K562 (cell line): ENCODE measurements around the gene CRHR1.

Experiments
- ETV6 ChIP-seq, 3 experiments: fragments of 150-350 bp in 1 of 3; sonication (generic) in 1 of 3; formaldehyde crosslinking in 1 of 3; IDR thresholded peaks; 2 replicates each; pipeline versions ENCODE4 v1.6.1 to v1.8.0; 2014 to 2022; ENCODE audit warnings: borderline replicate concordance in 2 of 3, low read depth in 2 of 3, antibody characterized with exemption in 1 of 3, low read length in 1 of 3, mild to moderate bottlenecking in 1 of 3, missing genetic modification reagents in 1 of 3
- JUN ChIP-seq, 2 experiments: sonication (generic) in 1 of 2; formaldehyde crosslinking in 1 of 2; IDR thresholded peaks; 2 replicates each; pipeline versions ENCODE4 v1.6.1 to v1.8.0; 2012 to 2022; ENCODE audit warnings: borderline replicate concordance in 2 of 2, mild to moderate bottlenecking in 2 of 2, improper control_type of control experiment in 1 of 2, low read depth in 1 of 2, low read length in 1 of 2, missing genetic modification reagents in 1 of 2
- ZNF184 ChIP-seq: sonication (generic); formaldehyde crosslinking; IDR thresholded peaks from 2 replicates; pipeline ENCODE4 v1.5.0; 2020; ENCODE audit warnings: missing genetic modification reagents
- ZNF561 ChIP-seq: fragments of 450-650 bp; formaldehyde crosslinking; conservative IDR thresholded peaks from 2 replicates; pipeline ENCODE4 v1.4.0; 2020; ENCODE audit warnings: mild to moderate bottlenecking, moderate library complexity
- TF ChIP-seq, protein P1 (sequence below), 3 experiments: IDR thresholded peaks in 2 of 3; conservative IDR thresholded peaks in 1 of 3; 2 replicates each; pipeline ENCODE4 v1.5.1; 2011 to 2012; ENCODE audit warnings: low read length in 3 of 3, mild to moderate bottlenecking in 3 of 3, control low read depth in 2 of 3, improper control_type of control experiment in 1 of 3, inconsistent platforms in 1 of 3, low read depth in 1 of 3, mixed read lengths in 1 of 3, moderate library complexity in 1 of 3; ENCODE audit not compliant: insufficient read depth in 2 of 3

DNA sequence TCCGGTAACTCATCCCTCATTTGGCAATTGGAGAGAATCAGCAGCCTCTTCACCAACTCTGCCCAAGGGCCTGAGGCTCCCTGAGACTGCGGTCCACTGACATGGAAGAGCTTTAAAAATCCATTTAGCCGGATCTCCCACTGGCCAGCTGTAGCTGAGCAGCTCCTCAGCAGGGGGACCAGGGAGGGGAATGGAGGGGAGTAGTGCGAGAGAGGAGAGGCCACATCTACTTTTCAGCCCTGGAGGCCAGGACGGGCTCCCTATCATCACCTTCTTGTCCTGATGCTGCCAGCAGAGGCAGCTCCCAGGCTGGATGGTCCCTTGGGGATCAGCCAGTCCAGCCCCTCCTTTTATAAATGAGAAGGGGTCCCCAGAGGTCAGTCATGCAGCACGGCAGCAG is 35.5 kb downstream of the CRHR1 start:
- TF ChIP-seq ETV6 (IDR thresholded peaks at IDR 0.05; ENCODE audit: borderline replicate concordance in 1 of 2, low read depth in 2 of 2, low read length in 1 of 2) (no peak), ETV6 (CRISPR knock-in tag; IDR thresholded peaks at IDR 0.05; ENCODE audit: borderline replicate concordance) (no peak), ZNF184 (CRISPR knock-in tag) (no peak), JUN (IDR thresholded peaks at IDR 0.05; ENCODE audit: borderline replicate concordance, low read depth, low read length) (no peak), JUN (CRISPR knock-in tag; IDR thresholded peaks at IDR 0.05; ENCODE audit: borderline replicate concordance) (no peak), ZNF561 (no peak)
- TF ChIP-seq, protein P1, sequence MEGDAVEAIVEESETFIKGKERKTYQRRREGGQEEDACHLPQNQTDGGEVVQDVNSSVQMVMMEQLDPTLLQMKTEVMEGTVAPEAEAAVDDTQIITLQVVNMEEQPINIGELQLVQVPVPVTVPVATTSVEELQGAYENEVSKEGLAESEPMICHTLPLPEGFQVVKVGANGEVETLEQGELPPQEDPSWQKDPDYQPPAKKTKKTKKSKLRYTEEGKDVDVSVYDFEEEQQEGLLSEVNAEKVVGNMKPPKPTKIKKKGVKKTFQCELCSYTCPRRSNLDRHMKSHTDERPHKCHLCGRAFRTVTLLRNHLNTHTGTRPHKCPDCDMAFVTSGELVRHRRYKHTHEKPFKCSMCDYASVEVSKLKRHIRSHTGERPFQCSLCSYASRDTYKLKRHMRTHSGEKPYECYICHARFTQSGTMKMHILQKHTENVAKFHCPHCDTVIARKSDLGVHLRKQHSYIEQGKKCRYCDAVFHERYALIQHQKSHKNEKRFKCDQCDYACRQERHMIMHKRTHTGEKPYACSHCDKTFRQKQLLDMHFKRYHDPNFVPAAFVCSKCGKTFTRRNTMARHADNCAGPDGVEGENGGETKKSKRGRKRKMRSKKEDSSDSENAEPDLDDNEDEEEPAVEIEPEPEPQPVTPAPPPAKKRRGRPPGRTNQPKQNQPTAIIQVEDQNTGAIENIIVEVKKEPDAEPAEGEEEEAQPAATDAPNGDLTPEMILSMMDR (IDR thresholded peaks at IDR 0.05 in 2 of 3, conservative IDR thresholded peaks at IDR 0.05 in 1 of 3; ENCODE audit: insufficient read depth in 2 of 3, low read depth in 1 of 3, low read length in 3 of 3) = no peak
